OCI-M1 (cell line): ENCODE measurements around the gene NSMF.
A peak's percentile ranks its signal among the peaks of the same experiment; 100 is the strongest.
"Not testable (repeated sequence)": the region's sequence is repeated elsewhere in the genome, so short reads cannot be mapped to it uniquely, and the experiment has no call there.

Experiments used
- DNase-seq: peaks from one replicate; lab custom pipeline; 2025; lab: John Stamatoyannopoulos, UW

The NSMF gene

GRCh38 chr9:137477778-137478612 is 18.9 kb upstream of the NSMF start:
- DNase-seq: no peak

GRCh38 chr9:137476856-137477255 is 17.7 kb upstream of the NSMF start:
- no peak for DNase-seq

- DNase-seq: no peak
Measured at GRCh38 chr9:137475666-137476065, 16.5 kb upstream of the NSMF start.

GRCh38 chr9:137474271-137474670 is 15.1 kb upstream of the NSMF start:
- DNase-seq: no peak

- no peak for DNase-seq
Measured at GRCh38 chr9:137470785-137471184, 11.7 kb upstream of the NSMF start.

- DNase-seq: no peak
Measured at GRCh38 chr9:137467896-137468295, 8.8 kb upstream of the NSMF start.

- no peak for DNase-seq
Measured at GRCh38 chr9:137467161-137467581, 8.0 kb upstream of the NSMF start.

- not testable (repeated sequence) for DNase-seq
Measured at GRCh38 chr9:137466389-137467085, 7.4 kb upstream of the NSMF start.

GRCh38 chr9:137465720-137466388 is 6.7 kb upstream of the NSMF start:
- DNase-seq: no peak

GRCh38 chr9:137465000-137465719 is 6.0 kb upstream of the NSMF start:
- no peak for DNase-seq

GRCh38 chr9:137464291-137464999 is 5.3 kb upstream of the NSMF start:
- no peak for DNase-seq

GRCh38 chr9:137463931-137464290 is 4.8 kb upstream of the NSMF start:
- no peak for DNase-seq

GRCh38 chr9:137462986-137463930 is 4.1 kb upstream of the NSMF start:
- no peak for DNase-seq

- DNase-seq: no peak
Measured at GRCh38 chr9:137462396-137462985, 3.4 kb upstream of the NSMF start.

GRCh38 chr9:137461663-137462395 is 2.7 kb upstream of the NSMF start:
- peak; percentile 62 for DNase-seq

GRCh38 chr9:137461316-137461662 is 2.2 kb upstream of the NSMF start:
- DNase-seq: no peak

- DNase-seq: no peak
Measured at GRCh38 chr9:137460363-137461315, 1.5 kb upstream of the NSMF start.
